ENCODE measurements around the gene FGF21.

DNA sequence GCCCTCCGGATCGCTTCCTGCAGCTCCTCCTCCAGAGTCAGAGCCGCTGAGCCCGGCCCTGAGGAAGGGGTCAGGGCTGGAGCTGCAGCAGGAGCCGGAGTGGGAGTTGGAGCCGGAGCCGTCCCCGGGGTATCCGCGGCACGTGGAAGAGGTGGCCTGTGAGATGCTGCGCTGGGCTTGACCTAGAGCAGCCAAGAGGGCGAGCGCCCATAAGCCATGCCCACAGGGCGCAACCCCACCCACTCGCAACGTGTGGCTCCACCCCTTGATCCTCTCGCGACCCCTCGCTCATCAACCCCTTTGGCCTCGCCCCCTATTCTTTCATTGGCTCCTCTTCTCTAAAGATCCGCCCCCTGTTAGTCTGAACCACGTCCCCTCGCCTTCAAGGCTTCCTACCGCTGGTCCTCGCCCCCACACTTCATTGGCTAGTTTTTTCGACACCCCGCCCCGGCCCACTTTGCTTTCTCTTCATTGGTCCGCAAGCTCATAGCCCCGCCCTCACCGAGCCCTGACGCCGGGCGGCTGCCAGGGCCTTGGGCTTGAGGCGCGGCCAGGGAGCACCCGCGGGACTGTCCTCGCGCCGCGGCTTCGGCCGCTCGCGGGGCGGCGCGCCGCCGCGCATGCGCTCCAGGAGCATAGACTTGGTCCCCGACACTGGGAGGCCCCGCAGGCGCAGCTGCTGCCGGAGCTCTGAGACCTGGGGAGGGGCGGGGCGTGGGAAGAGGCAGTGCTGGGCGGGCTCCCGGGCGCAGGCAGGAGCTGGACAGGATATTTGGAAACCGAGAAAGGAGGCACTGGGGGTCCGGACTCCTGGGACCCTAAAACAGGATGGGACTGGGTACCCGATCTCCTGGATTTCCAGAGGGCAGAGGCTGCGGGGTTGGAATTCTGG, 41.2 kb upstream of the FGF21 start:
- no peak for TF ChIP-seq CTCF (IDR thresholded peaks at IDR 0.05)
- no peak for TF ChIP-seq EP300 (IDR thresholded peaks at IDR 0.05)
- TF ChIP-seq POLR2A (IDR thresholded peaks at IDR 0.05): no peak
- peak; percentile 36 to 58 (median 56) for TF ChIP-seq POLR2AphosphoS5 (IDR thresholded peaks at IDR 0.05)
